HT1080 (cell line): ENCODE measurements around the gene ECE1. TPM values are rescaled to one million over a fixed set of nuclear protein-coding genes. Genes with fewer than 3 reads are reported as not detected.

Source experiments
- DNase-seq: peaks from one replicate; pipeline ENCODE4 v3.0.0-alpha.2; 2015; ENCODE audit warnings: low read depth
- total RNA-seq: library from RNA; depleted of rRNA; stranded (reverse); fragments of >200 nt; shearing (Covaris generic); gene quantifications from 2 replicates; pipeline ENCODE4 v1.2.3, GENCODE V29; 2014

The ECE1 gene
- total RNA-seq, 1 experiment from 2014 or later: 72.6 TPM

- DNase-seq: no peak
Measured at GRCh38 chr1:21308847-21309652, 18.8 kb upstream of the ECE1 start.

GRCh38 chr1:21308330-21308729 is 18.1 kb upstream of the ECE1 start:
- no peak for DNase-seq

- DNase-seq: no peak
Measured at GRCh38 chr1:21307663-21308305, 17.5 kb upstream of the ECE1 start.

DNA sequence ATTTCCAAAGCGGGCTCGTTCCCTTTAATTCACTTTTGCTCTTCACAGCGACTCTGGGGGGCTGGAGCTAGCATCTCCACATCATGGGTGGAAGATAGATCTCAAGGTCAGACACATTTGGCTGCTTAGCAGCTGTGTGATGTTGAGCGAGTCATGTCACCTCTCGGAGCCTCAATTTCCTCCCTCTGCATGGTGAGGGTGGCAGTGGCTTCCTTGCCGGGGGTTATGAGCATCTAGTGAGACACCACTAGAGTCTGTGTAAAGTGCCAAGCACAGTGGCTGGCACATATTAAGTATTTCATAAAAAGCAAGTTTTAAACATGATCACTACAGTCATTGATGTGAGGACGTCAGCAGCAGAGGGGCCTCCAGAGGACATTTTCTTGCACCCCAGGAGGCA is 16.9 kb upstream of the ECE1 start:
- no peak for DNase-seq

GRCh38 chr1:21305900-21306189 is 15.6 kb upstream of the ECE1 start:
- DNase-seq: no peak

DNA sequence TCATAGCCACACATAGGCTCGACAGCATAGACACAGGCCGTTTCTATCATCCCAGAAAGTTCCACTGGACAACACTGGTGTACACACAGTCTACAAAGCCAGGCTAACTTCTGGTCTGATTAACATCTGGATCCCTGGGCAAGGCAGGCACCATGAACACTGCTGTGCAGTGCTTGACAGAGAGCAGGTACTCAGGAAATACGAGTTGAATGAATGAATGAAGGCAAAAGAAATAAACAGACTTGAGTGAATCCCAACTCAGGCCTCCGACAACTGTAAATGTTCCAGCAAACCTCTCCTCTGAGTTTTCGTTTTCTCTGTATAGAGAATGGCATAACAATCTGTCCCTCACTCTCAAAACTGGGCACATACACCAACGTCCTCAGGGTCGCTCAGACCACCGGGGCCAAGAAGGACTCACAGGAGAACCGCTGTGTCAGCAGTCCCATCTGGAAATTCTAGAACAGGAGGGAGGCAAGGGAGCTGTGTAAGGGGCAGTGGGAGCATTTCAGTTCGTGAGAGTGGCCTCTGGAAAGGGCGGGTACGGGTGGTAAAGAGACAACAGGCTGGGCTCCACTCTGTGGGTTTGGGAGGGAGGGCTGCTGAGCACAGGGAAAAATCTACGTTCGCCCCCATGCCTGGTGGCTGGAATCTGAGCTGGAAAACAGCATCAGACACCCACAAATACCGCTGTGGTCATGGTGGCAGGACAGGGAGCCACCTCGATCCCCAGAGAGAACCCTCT is 15.1 kb upstream of the ECE1 start:
- DNase-seq: no peak

DNA sequence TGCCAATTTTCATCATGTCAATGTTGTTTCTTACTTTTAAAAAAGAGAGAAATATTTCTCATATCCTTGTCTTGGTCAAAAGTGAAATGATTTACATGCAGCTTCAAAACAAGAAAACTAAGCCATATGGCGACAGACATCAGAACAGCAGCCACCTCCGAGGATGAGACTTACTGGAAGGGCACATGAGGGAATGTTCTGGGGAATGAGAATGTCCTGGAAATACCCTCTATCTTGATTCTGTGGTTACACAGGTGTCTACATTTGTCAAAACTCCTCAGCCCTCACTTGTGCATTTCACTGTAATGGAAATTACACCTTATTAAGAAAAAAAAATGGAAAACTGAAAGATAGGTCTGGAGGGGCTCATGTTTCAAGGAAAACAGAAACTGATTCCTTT is 14.2 kb upstream of the ECE1 start:
- no peak for DNase-seq

GRCh38 chr1:21302747-21303715 is 12.8 kb upstream of the ECE1 start:
- DNase-seq: peak; percentile 67

GRCh38 chr1:21301794-21302440 is 11.7 kb upstream of the ECE1 start:
- DNase-seq: no peak

GRCh38 chr1:21300774-21301173 is 10.5 kb upstream of the ECE1 start:
- DNase-seq: no peak

GRCh38 chr1:21299780-21300395 is 9.6 kb upstream of the ECE1 start:
- no peak for DNase-seq

GRCh38 chr1:21298981-21299391 is 8.7 kb upstream of the ECE1 start:
- DNase-seq: no peak

DNA sequence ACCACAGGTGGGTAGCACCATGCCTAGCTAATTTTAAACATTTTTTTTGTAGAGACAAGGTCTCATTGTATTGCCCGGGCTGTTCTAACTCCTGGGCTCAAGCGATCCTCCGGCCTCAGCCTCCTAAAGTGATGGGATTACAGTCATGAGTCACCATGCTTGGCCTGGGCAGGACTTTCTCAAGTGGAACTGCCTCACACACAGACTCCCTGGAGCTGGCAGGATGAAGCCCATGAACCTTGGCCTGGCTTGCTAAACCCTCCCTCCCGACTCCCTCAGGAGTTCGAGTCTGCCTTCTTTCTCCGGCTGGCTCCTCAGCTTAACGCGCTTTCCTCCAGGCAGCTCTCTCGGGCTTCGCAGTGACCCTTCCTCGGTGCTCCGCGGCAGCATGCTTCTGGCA is 7.7 kb upstream of the ECE1 start:
- DNase-seq: peak; percentile 60

GRCh38 chr1:21296509-21297354 is 6.5 kb upstream of the ECE1 start:
- DNase-seq: no peak

- DNase-seq: no peak
Measured at GRCh38 chr1:21295545-21295944, 5.3 kb upstream of the ECE1 start.

DNA sequence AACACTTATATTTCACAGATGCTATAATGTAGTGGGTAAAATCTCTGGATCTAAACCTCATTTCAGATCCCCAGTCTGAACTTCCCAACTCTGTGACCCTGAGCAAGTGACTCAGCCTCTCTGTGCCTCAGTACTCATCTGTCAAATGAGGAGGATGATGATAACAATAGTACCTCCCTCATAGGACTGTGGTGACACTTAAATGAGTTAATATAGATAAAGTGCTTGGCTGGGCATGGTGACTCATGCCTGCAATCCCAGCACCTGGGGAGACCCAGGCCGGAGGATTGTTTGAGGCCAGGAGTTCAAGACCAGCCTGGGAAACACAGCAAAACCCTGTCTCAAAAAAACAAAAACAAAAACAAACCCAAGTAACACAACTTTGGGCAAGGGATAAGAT is 4.7 kb upstream of the ECE1 start:
- DNase-seq: peak; percentile 75

GRCh38 chr1:21294266-21294989 is 4.2 kb upstream of the ECE1 start:
- DNase-seq: peak; percentile 64

DNA sequence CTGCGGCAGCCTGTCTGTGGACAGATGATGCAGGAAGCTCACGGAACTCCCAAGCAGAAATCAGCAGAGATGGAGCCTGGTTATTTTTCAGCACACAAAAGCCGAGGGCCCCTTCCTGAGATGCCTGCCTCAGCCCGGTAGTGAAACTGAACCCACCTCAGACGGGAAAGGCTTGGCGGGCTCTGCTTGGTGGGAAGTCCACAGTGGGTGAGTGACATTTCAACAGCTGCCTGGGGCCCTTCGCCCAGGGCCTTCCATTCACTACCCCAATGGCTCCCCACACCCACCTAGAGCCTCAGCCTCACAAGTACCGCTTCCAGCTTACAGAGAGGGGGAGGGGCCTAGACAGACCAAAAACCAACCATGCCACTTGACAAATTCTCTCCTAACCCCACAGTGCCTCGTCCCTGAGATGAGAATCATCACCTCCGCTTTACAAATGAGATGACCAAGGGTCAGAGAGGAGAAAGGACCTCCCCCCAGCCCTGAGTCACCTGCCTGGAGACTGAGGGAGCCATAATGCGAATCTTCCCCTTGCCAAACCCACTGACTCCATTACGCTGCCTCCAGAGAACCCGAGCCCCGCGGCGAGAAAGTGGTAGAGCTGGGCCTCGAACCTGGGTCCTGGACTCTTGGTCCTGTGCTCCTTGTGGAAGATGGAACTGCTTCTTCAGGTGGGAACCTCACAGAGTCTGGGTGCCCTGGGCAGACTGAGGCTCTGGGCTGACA is 3.4 kb upstream of the ECE1 start:
- no peak for DNase-seq
